ENCODE measurements around the gene ARMC8.

ARMC8 gene

DNA sequence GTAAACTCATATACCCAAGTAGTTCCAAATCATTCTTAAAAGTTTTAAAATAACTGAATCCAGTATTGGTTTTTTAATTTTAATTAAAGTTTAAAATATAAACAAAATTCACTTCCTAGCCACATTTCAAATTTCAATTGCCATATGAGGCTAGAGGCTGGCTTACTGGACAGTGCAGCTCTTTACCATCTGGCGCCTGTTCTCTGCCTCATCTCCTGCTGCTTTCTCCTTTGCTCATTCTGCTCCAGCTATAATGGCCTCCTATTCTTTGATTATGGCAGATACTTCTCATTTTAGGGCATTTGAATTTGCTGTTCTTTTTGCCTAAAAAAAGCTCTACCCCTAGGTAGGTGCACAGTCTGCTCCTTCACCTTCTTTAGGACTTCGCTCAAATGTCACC, 19.1 kb downstream of the ARMC8 start:
- TF ChIP-seq ZFP30 (CRISPR knock-in tag; IDR thresholded peaks at IDR 0.05) (no peak), PPARA (CRISPR knock-in tag; IDR thresholded peaks at IDR 0.05; ENCODE audit: borderline replicate concordance) (no peak), ZNF8 (CRISPR knock-in tag; IDR thresholded peaks at IDR 0.05) (no peak), ISL1 (CRISPR knock-in tag; IDR thresholded peaks at IDR 0.05) (no peak), OSR1 (CRISPR knock-in tag; IDR thresholded peaks at IDR 0.05) (no peak), SNAI2 (CRISPR knock-in tag; IDR thresholded peaks at IDR 0.05) (no peak), ARNTL (CRISPR knock-in tag; IDR thresholded peaks at IDR 0.05; ENCODE audit: borderline replicate concordance, low read depth) (no peak)
- TF ChIP-seq, protein P1, sequence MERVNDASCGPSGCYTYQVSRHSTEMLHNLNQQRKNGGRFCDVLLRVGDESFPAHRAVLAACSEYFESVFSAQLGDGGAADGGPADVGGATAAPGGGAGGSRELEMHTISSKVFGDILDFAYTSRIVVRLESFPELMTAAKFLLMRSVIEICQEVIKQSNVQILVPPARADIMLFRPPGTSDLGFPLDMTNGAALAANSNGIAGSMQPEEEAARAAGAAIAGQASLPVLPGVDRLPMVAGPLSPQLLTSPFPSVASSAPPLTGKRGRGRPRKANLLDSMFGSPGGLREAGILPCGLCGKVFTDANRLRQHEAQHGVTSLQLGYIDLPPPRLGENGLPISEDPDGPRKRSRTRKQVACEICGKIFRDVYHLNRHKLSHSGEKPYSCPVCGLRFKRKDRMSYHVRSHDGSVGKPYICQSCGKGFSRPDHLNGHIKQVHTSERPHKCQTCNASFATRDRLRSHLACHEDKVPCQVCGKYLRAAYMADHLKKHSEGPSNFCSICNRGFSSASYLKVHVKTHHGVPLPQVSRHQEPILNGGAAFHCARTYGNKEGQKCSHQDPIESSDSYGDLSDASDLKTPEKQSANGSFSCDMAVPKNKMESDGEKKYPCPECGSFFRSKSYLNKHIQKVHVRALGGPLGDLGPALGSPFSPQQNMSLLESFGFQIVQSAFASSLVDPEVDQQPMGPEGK (CRISPR knock-in tag; IDR thresholded peaks at IDR 0.05; ENCODE audit: borderline replicate concordance) = no peak
- TF ChIP-seq, protein P2, sequence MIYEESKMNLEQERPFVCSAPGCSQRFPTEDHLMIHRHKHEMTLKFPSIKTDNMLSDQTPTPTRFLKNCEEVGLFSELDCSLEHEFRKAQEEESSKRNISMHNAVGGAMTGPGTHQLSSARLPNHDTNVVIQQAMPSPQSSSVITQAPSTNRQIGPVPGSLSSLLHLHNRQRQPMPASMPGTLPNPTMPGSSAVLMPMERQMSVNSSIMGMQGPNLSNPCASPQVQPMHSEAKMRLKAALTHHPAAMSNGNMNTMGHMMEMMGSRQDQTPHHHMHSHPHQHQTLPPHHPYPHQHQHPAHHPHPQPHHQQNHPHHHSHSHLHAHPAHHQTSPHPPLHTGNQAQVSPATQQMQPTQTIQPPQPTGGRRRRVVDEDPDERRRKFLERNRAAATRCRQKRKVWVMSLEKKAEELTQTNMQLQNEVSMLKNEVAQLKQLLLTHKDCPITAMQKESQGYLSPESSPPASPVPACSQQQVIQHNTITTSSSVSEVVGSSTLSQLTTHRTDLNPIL (CRISPR knock-in tag; IDR thresholded peaks at IDR 0.05; ENCODE audit: low read depth) = no peak
- TF ChIP-seq, protein P3, sequence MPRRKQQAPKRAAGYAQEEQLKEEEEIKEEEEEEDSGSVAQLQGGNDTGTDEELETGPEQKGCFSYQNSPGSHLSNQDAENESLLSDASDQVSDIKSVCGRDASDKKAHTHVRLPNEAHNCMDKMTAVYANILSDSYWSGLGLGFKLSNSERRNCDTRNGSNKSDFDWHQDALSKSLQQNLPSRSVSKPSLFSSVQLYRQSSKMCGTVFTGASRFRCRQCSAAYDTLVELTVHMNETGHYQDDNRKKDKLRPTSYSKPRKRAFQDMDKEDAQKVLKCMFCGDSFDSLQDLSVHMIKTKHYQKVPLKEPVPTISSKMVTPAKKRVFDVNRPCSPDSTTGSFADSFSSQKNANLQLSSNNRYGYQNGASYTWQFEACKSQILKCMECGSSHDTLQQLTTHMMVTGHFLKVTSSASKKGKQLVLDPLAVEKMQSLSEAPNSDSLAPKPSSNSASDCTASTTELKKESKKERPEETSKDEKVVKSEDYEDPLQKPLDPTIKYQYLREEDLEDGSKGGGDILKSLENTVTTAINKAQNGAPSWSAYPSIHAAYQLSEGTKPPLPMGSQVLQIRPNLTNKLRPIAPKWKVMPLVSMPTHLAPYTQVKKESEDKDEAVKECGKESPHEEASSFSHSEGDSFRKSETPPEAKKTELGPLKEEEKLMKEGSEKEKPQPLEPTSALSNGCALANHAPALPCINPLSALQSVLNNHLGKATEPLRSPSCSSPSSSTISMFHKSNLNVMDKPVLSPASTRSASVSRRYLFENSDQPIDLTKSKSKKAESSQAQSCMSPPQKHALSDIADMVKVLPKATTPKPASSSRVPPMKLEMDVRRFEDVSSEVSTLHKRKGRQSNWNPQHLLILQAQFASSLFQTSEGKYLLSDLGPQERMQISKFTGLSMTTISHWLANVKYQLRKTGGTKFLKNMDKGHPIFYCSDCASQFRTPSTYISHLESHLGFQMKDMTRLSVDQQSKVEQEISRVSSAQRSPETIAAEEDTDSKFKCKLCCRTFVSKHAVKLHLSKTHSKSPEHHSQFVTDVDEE (CRISPR knock-in tag; IDR thresholded peaks at IDR 0.05) = no peak
- no peak for ATAC-seq

DNA sequence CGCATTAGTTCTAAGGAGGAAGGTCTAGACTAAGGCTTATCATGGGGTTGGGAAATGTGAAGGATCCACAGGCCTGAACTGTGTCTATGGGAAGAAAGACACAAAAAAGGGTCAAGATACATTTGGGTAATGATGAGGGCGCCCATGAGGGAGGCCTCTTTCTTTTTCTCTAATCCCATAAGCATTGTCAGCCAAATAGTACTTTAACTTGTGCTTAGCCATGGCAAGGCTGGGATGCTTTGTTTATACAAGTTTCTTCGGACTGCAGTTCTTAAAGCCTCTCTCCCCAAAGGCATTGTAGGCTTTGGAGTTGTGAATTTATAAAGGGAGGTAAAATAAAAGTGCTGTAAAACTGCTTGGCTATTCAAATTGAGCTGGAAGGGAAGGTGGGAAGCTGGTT, 23.4 kb downstream of the ARMC8 start:
- ATAC-seq = no peak
- no peak for TF ChIP-seq ZNF70 (CRISPR knock-in tag; IDR thresholded peaks at IDR 0.05)
- TF ChIP-seq OSR1 (CRISPR knock-in tag; IDR thresholded peaks at IDR 0.05) = no peak
- TF ChIP-seq ZNF565 (CRISPR knock-in tag; conservative IDR thresholded peaks at IDR 0.05; ENCODE audit: low read depth) = no peak
- TF ChIP-seq TOX (CRISPR knock-in tag; IDR thresholded peaks at IDR 0.05; ENCODE audit: borderline replicate concordance) = no peak
- no peak for TF ChIP-seq ARNTL (CRISPR knock-in tag; IDR thresholded peaks at IDR 0.05; ENCODE audit: borderline replicate concordance, low read depth)
- no peak for TF ChIP-seq TCF4 (CRISPR knock-in tag; IDR thresholded peaks at IDR 0.05; ENCODE audit: borderline replicate concordance)
- TF ChIP-seq ZNF8 (CRISPR knock-in tag; IDR thresholded peaks at IDR 0.05) = no peak
- no peak for TF ChIP-seq BACH2 (CRISPR knock-in tag; IDR thresholded peaks at IDR 0.05; ENCODE audit: borderline replicate concordance)

DNA sequence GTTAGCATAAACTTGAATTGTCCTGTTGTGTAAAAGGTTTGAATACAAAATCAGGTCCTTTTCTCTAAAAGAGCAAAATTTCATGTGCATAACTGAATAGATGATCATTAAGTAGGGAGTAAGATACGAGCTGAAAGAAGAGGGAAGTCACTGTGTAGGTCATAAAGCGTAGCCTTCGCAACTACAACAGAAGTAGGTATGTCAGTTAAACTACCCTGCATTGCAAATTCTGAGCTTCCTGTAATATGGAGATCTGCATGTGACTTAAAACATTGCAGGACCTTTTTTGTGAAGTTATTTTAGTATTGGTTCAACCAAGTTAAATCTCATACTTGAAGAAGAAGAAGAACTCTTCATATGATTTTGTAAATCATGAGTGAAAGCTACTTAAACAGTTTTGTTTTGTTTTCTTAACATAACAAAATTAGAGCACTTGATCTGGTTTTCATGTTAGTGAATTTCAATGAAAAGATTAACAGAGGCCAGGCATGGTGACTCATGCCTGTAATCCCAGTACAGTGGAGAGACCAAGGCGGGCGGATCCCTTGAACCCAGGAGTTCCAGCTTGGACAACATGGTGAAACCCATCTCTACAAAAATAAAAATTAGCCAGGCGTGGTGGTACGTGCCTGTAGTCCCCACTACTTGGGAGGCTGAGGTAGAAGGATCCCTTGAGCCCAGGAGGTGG, 26.4 kb downstream of the ARMC8 start:
- no peak for ATAC-seq
- TF ChIP-seq, protein P1 (CRISPR knock-in tag; IDR thresholded peaks at IDR 0.05; ENCODE audit: borderline replicate concordance) = no peak
- TF ChIP-seq OSR1 (CRISPR knock-in tag; IDR thresholded peaks at IDR 0.05) = no peak
- TF ChIP-seq ZNF565 (CRISPR knock-in tag; conservative IDR thresholded peaks at IDR 0.05; ENCODE audit: low read depth) = no peak
- TF ChIP-seq ZC3H10 (CRISPR knock-in tag; IDR thresholded peaks at IDR 0.05) = no peak
- no peak for TF ChIP-seq SNAI2 (CRISPR knock-in tag; IDR thresholded peaks at IDR 0.05)
- TF ChIP-seq TOX (CRISPR knock-in tag; IDR thresholded peaks at IDR 0.05; ENCODE audit: borderline replicate concordance) = no peak
- no peak for TF ChIP-seq TCF4 (CRISPR knock-in tag; IDR thresholded peaks at IDR 0.05; ENCODE audit: borderline replicate concordance)
- TF ChIP-seq RARB (CRISPR knock-in tag; IDR thresholded peaks at IDR 0.05) = no peak
- TF ChIP-seq, protein P4, sequence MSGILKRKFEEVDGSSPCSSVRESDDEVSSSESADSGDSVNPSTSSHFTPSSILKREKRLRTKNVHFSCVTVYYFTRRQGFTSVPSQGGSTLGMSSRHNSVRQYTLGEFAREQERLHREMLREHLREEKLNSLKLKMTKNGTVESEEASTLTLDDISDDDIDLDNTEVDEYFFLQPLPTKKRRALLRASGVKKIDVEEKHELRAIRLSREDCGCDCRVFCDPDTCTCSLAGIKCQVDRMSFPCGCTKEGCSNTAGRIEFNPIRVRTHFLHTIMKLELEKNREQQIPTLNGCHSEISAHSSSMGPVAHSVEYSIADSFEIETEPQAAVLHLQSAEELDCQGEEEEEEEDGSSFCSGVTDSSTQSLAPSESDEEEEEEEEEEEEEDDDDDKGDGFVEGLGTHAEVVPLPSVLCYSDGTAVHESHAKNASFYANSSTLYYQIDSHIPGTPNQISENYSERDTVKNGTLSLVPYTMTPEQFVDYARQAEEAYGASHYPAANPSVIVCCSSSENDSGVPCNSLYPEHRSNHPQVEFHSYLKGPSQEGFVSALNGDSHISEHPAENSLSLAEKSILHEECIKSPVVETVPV (CRISPR knock-in tag; IDR thresholded peaks at IDR 0.05) = no peak
- TF ChIP-seq, protein P2 (CRISPR knock-in tag; IDR thresholded peaks at IDR 0.05; ENCODE audit: low read depth) = no peak
- TF ChIP-seq CSDC2 (CRISPR knock-in tag; IDR thresholded peaks at IDR 0.05) = no peak
- no peak for TF ChIP-seq ARNTL (CRISPR knock-in tag; IDR thresholded peaks at IDR 0.05; ENCODE audit: borderline replicate concordance, low read depth)
- no peak for TF ChIP-seq GLIS3 (CRISPR knock-in tag; IDR thresholded peaks at IDR 0.05)
- TF ChIP-seq ZNF70 (CRISPR knock-in tag; IDR thresholded peaks at IDR 0.05) = no peak
- TF ChIP-seq, protein P3 (CRISPR knock-in tag; IDR thresholded peaks at IDR 0.05) = no peak
